H9 (cell line): Measurements from ENCODE around the gene STAMBP. TPM values are rescaled to one million over a fixed set of nuclear protein-coding genes. Genes with fewer than 3 reads are reported as not detected.

Source experiments
- DNase-seq: peaks from one replicate; pipeline ENCODE4 v3.0.0-alpha.2; 2017
- H2AFZ ChIP-seq: one replicate; pipeline ENCODE4 v1.6.1; 2013; ENCODE audit warnings: mild to moderate bottlenecking, low read length, control low read depth, moderate library complexity
- H2AK5ac ChIP-seq: 2 replicates; pipeline ENCODE4 v1.6.1; 2013; ENCODE audit warnings: low read length, control low read depth, mixed read lengths; ENCODE audit not compliant: insufficient read length
- H2BK120ac ChIP-seq: one replicate; pipeline ENCODE4 v1.6.1; 2013; ENCODE audit warnings: low read depth, mild to moderate bottlenecking, low read length, control low read depth, inconsistent platforms; ENCODE audit not compliant: poor library complexity, severe bottlenecking
- H2BK12ac ChIP-seq: 2 replicates; pipeline ENCODE4 v1.6.1; 2013; ENCODE audit warnings: low read length, control low read depth, mixed read lengths, low read depth; ENCODE audit not compliant: insufficient read length
- H2BK15ac ChIP-seq: 2 replicates; pipeline ENCODE4 v1.6.1; 2013; ENCODE audit warnings: low read depth, low read length, control low read depth
- H2BK20ac ChIP-seq: one replicate; pipeline ENCODE4 v1.6.1; 2013; ENCODE audit warnings: low read depth, mild to moderate bottlenecking, low read length, control low read depth, inconsistent platforms; ENCODE audit not compliant: poor library complexity, severe bottlenecking
- H2BK5ac ChIP-seq: 2 replicates; pipeline ENCODE4 v1.6.1; 2013; ENCODE audit warnings: low read length, control low read depth, mixed read lengths; ENCODE audit not compliant: insufficient read length
- H3K14ac ChIP-seq: 2 replicates; pipeline ENCODE4 v1.6.1; 2013; ENCODE audit warnings: low read length, control low read depth; ENCODE audit not compliant: insufficient read depth
- H3K18ac ChIP-seq: 2 replicates; pipeline ENCODE4 v1.6.1; 2013; ENCODE audit warnings: low read depth, mild to moderate bottlenecking, mixed read lengths, low read length, control low read depth; ENCODE audit not compliant: insufficient read length
- H3K23ac ChIP-seq: 2 replicates; pipeline ENCODE4 v1.6.1; 2013; ENCODE audit warnings: low read length, control low read depth, mixed read lengths, low read depth; ENCODE audit not compliant: insufficient read length
- H3K23me2 ChIP-seq: 2 replicates; pipeline ENCODE4 v1.6.1; 2013; ENCODE audit warnings: low read depth, mild to moderate bottlenecking, mixed read lengths, low read length, control low read depth; ENCODE audit not compliant: insufficient read length, poor library complexity, severe bottlenecking
- H3K27ac ChIP-seq: 2 replicates; pipeline ENCODE4 v1.5.1; 2013; ENCODE audit warnings: low read length, control low read depth, mixed read lengths, low read depth; ENCODE audit not compliant: insufficient read length
- H3K27me3 ChIP-seq: 2 replicates; pipeline ENCODE4 v1.6.1; 2013; ENCODE audit warnings: low read length, control low read depth, inconsistent platforms; ENCODE audit not compliant: insufficient read depth
- H3K4ac ChIP-seq: 2 replicates; pipeline ENCODE4 v1.6.1; 2013; ENCODE audit warnings: low read depth, mild to moderate bottlenecking, control low read depth, inconsistent platforms, low read length, moderate library complexity
- H3K4me1 ChIP-seq: 2 replicates; pipeline ENCODE4 v1.6.1; 2013; ENCODE audit warnings: low read length, control low read depth, inconsistent platforms; ENCODE audit not compliant: insufficient read depth
- H3K4me2 ChIP-seq: 2 replicates; pipeline ENCODE4 v1.6.1; 2013; ENCODE audit warnings: low read length, control low read depth, mixed read lengths; ENCODE audit not compliant: insufficient read length, insufficient read depth
- H3K56ac ChIP-seq: 2 replicates; pipeline ENCODE4 v1.6.1; 2013; ENCODE audit warnings: low read depth, mild to moderate bottlenecking, mixed read lengths, low read length, control low read depth; ENCODE audit not compliant: insufficient read length
- H3K79me1 ChIP-seq: 2 replicates; pipeline ENCODE4 v1.6.1; 2013; ENCODE audit warnings: low read depth, mild to moderate bottlenecking, moderate library complexity, low read length, control low read depth, inconsistent platforms; ENCODE audit not compliant: insufficient read depth, poor library complexity, severe bottlenecking
- H3K79me2 ChIP-seq: 2 replicates; pipeline ENCODE4 v1.6.1; 2013; ENCODE audit warnings: low read length, control low read depth, inconsistent platforms; ENCODE audit not compliant: insufficient read depth
- H3K9ac ChIP-seq: 2 replicates; pipeline ENCODE4 v1.6.1; 2013; ENCODE audit warnings: low read length, control low read depth, mixed read lengths; ENCODE audit not compliant: insufficient read length; ENCODE audit errors: extremely low read depth
- H3K9me3 ChIP-seq: one replicate; pipeline ENCODE4 v1.6.1; 2013; ENCODE audit warnings: low read depth, low read length, inconsistent platforms; ENCODE audit not compliant: control insufficient read depth
- H3T11ph ChIP-seq: one replicate; pipeline ENCODE4 v1.6.1; 2013; ENCODE audit warnings: mild to moderate bottlenecking, low read length, control low read depth, inconsistent platforms
- H4K20me1 ChIP-seq: one replicate; pipeline ENCODE4 v1.6.1; 2013; ENCODE audit not compliant: control insufficient read depth, insufficient read length, insufficient read depth
- H4K5ac ChIP-seq: 2 replicates; pipeline ENCODE4 v1.6.1; 2013; ENCODE audit warnings: low read depth, mild to moderate bottlenecking, mixed read lengths, low read length, control low read depth; ENCODE audit not compliant: insufficient read length
- H4K8ac ChIP-seq: replicated peaks from 2 replicates; pipeline ENCODE4 v1.6.1; 2013; ENCODE audit warnings: low read length, control low read depth, mixed read lengths, low read depth; ENCODE audit not compliant: insufficient read length
- H4K91ac ChIP-seq: 2 replicates; pipeline ENCODE4 v1.6.1; 2013; ENCODE audit warnings: low read depth, mild to moderate bottlenecking, moderate library complexity, mixed read lengths, low read length, control low read depth; ENCODE audit not compliant: insufficient read length
- H3K27ac Mint-ChIP-seq, 3 experiments: 2 replicates in 2 of 3; 3 replicates in 1 of 3; pipeline ENCODE4 v1.8.0; 2020 to 2021; ENCODE audit warnings: mixed read lengths in 3 of 3, mild to moderate bottlenecking in 1 of 3, moderate library complexity in 1 of 3
- H3K27me3 Mint-ChIP-seq: 2 replicates; pipeline ENCODE4 v1.8.0; 2021; ENCODE audit warnings: low read depth, mild to moderate bottlenecking, moderate library complexity, mixed read lengths
- H3K36me3 Mint-ChIP-seq, 3 experiments: 2 replicates in 2 of 3; 3 replicates in 1 of 3; pipeline ENCODE4 v1.8.0; 2020 to 2021; ENCODE audit warnings: low read depth in 3 of 3, mixed read lengths in 3 of 3; ENCODE audit not compliant: insufficient read depth in 1 of 3
- H3K4me1 Mint-ChIP-seq, 2 experiments: 2 replicates each; pipeline ENCODE4 v1.8.0; 2020; ENCODE audit warnings: mixed read lengths in 2 of 2
- H3K4me3 Mint-ChIP-seq, 2 experiments: 2 replicates in 1 of 2; 3 replicates in 1 of 2; pipeline ENCODE4 v1.8.0; 2020 to 2021; ENCODE audit warnings: mild to moderate bottlenecking in 2 of 2, mixed read lengths in 2 of 2, moderate library complexity in 1 of 2
- H3K9me3 Mint-ChIP-seq, 2 experiments: 2 replicates in 1 of 2; 3 replicates in 1 of 2; pipeline ENCODE4 v1.8.0; 2020; ENCODE audit warnings: mild to moderate bottlenecking in 2 of 2, mixed read lengths in 2 of 2, moderate library complexity in 1 of 2
- WGBS: extraction: QIAGEN DNeasy Blood & Tissue Kit; methylation state at CpG from one replicate; pipeline ENCODE4 v1.1.7; 2013; ENCODE audit warnings: missing lambda C conversion rate, low lambda C conversion rate, mixed read lengths; ENCODE audit not compliant: insufficient read length; ENCODE audit errors: extremely low coverage; 5-methylcytosine and 5-hydroxymethylcytosine counted together
- total RNA-seq: library from RNA; stranded (reverse); gene quantifications from 2 replicates; pipeline ENCODE4 v1.2.1, GENCODE V29; 2021
- TF ChIP-seq, protein P1 (sequence below): fragments of 200-600 bp; sonication (generic); conservative IDR thresholded peaks from 3 replicates; pipeline ENCODE4 v1.8.0; 2021; ENCODE audit warnings: antibody characterized with exemption, mild to moderate bottlenecking

STAMBP gene
- total RNA-seq, 1 experiment from 2014 or later: 45.5 TPM

DNA sequence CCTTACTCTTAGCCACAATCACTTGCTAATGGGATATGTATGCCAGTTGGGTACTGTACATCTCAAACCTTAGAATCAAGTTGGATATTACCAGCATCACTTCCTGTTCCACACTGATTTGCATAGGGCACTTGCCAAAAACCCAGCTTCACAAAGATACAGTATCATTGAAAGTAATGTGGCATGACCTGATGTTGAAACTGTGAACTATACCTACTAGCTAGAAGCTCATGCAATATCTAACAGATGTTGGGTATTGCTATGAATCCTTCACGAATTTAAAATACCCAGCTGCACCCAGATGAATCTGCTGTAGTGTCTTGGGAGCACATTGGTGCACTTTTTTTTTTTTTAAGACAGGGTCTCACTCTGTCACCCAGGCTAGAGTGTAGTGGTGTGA, 6.5 kb upstream of the STAMBP start:
- H2AK5ac ChIP-seq: no peak overlapping the region
- no peaks in the 10 kb centered on the region for H4K20me1 ChIP-seq
- no peak overlapping the region for H3K18ac ChIP-seq
- no peak for DNase-seq
- Mint-ChIP-seq H3K4me3 (no peak overlapping the region), H3K4me1 (peaks cover 7 to 10% of the 10 kb centered on the region in 2 experiments), H3K36me3 (no peaks in the 10 kb centered on the region), H3K27ac (no peak overlapping the region), H3K27me3 (peaks cover 33% of the 10 kb centered on the region), H3K9me3 (no peaks in the 10 kb centered on the region)
- H3K9me3 ChIP-seq: no peaks in the 10 kb centered on the region
- H3K4ac ChIP-seq: no peak overlapping the region
- H3K4me2 ChIP-seq: no peak overlapping the region
- H2BK20ac ChIP-seq: no peak overlapping the region
- H3K23me2 ChIP-seq: no peaks in the 10 kb centered on the region
- no peak overlapping the region for H4K91ac ChIP-seq
- H2BK12ac ChIP-seq: no peak overlapping the region
- H2BK15ac ChIP-seq: no peak overlapping the region
- no peaks in the 10 kb centered on the region; the same call in 1 of the 2 replicates for H3K4me1 ChIP-seq
- WGBS: no CpG with 5 or more reads among the region's 1 CpG
- H2AFZ ChIP-seq: no peak overlapping the region
- TF ChIP-seq, protein P1, sequence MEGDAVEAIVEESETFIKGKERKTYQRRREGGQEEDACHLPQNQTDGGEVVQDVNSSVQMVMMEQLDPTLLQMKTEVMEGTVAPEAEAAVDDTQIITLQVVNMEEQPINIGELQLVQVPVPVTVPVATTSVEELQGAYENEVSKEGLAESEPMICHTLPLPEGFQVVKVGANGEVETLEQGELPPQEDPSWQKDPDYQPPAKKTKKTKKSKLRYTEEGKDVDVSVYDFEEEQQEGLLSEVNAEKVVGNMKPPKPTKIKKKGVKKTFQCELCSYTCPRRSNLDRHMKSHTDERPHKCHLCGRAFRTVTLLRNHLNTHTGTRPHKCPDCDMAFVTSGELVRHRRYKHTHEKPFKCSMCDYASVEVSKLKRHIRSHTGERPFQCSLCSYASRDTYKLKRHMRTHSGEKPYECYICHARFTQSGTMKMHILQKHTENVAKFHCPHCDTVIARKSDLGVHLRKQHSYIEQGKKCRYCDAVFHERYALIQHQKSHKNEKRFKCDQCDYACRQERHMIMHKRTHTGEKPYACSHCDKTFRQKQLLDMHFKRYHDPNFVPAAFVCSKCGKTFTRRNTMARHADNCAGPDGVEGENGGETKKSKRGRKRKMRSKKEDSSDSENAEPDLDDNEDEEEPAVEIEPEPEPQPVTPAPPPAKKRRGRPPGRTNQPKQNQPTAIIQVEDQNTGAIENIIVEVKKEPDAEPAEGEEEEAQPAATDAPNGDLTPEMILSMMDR: no peak
- H3K27me3 ChIP-seq: no peaks in the 10 kb centered on the region
- no peak overlapping the region for H2BK120ac ChIP-seq
- H4K5ac ChIP-seq: no peak overlapping the region
- H3K14ac ChIP-seq: no peak overlapping the region
- no peak overlapping the region for H3K9ac ChIP-seq
- no peak overlapping the region for H3K56ac ChIP-seq
- H4K8ac ChIP-seq: no peak overlapping the region
- no peak overlapping the region for H3K27ac ChIP-seq
- H2BK5ac ChIP-seq: no peak overlapping the region
- no peaks in the 10 kb centered on the region for H3K79me1 ChIP-seq
- H3K23ac ChIP-seq: no peak overlapping the region
- no peaks in the 10 kb centered on the region for H3K79me2 ChIP-seq
- H3T11ph ChIP-seq: no peak overlapping the region
